CD4-positive, alpha-beta T cell treated with Interleukin-15 for 1 hour (primary cell): ENCODE results near the gene FOXP4.

Source experiments
- DNase-seq: peaks from one replicate; pipeline ENCODE4 v3.0.0-alpha.2; 2020

Gene FOXP4

GRCh38 chr6:41634657-41635056, 88.5 kb downstream of the FOXP4 start:
- DNase-seq: no peak

- no peak for DNase-seq
Observed at GRCh38 chr6:41635365-41635764, 89.2 kb downstream of the FOXP4 start.

DNA sequence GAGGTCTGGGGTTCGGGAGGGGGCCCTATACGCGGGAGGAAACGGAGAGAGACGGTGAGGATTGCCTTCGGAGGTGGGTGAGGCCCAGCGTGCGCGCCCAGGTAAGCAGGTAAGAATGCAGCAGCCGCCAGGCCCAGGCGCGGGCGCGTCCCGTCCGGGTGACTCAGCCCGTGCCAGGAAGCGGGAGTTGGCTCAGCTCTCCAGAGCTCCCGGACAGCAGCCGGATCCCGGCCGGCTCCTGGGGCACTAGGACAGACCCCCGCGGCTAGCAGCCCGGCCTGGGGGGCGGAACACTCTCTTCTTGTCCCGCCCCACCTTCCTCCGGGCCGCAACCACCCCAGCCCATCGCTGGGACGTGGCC, 90.6 kb downstream of the FOXP4 start:
- DNase-seq: no peak

DNA sequence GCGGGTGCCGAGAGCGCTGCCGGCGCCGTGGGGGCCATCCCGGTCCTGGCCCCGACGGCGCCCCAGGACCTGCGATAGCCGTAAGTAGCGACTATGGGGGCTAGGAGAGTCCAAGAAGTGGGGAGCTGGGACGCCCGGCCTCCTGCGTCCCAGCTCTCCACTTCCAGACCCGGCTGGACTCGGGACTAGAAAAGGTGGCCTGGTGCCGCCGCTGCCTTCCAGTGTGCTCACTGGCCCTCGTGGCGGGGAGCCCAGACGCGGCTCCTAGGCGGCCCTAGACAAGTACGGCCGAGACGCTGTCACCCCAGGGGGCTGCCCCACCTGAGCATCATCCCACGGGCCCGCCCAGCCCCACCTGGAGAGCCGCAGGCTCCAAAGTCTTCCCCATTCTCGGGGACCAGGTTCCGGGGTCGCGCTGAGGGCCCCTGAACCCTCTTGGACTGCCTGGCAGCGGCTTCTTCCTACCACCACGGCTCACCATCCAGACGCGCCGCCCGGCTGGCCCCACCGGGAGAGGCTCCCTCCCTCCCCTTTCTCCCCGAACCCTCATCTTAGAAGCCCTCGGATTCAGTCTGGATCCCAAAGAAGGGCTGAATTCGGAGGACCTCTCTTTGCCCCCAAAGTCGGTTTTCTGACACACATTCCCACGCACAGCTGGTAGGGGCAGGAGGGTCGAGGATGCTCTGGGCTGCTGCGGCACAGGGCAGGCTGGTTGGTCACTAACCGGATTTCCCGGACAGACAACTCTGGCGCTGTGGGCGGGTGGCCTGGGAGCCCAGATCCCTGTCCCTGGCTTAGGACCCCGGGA, 91.2 kb downstream of the FOXP4 start:
- DNase-seq: no peak

- DNase-seq: no peak
Observed at GRCh38 chr6:41638002-41638934, 92.1 kb downstream of the FOXP4 start, which contains the start of gene MDFI. TSS of gene MDFI (plus strand) at chr6:41638468. CDS start at chr6:41638750, 282 bp downstream.

DNA sequence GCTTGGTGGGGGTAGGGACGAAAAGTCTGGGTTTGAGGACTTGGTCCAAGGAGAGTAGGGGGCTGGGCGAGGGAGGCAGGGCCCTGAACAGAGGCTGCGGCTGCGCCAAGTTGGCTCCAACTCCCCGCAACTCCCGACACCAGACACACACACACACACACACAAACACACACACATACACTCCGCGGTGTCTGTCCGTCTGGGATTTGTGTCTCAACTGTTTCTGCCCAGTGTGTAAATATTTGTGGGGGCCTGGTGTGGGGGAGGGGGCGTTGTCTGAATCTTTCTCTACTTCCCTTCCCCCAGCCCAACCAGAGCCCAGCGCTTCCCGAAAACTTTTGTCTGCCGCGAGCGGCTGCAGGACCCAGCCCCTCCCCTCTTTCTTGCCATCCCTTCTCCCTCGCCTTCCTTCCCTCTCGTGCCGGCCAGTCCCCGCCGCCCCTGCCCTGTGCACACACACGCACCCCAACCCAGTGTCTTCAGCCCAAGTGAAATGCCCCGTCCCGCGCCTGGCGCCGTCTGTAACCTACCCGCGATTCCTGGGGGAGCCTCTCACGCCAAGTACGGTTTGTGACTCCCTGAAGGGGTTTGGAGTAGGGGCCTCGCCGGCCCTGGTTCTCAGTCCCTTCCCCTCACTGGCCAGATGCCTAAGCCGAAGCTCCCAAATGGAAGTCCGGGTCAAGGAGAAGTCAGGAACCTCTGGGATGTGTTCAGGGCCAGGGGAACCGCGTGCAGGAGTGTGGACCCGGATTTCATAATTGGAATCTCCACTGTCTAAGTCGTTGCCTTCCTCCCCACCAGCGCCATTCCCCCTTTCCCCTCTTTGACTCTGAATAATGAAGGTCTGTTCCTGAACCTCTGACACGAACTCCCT, 93.0 kb downstream of the FOXP4 start:
- no peak for DNase-seq

GRCh38 chr6:41639809-41640371, 93.7 kb downstream of the FOXP4 start:
- DNase-seq: no peak

- DNase-seq: no peak
Observed at GRCh38 chr6:41640426-41640825, 94.2 kb downstream of the FOXP4 start.

- DNase-seq: no peak
Observed at GRCh38 chr6:41641352-41641925, 95.3 kb downstream of the FOXP4 start.

GRCh38 chr6:41642090-41642959, 96.1 kb downstream of the FOXP4 start:
- no peak for DNase-seq

DNA sequence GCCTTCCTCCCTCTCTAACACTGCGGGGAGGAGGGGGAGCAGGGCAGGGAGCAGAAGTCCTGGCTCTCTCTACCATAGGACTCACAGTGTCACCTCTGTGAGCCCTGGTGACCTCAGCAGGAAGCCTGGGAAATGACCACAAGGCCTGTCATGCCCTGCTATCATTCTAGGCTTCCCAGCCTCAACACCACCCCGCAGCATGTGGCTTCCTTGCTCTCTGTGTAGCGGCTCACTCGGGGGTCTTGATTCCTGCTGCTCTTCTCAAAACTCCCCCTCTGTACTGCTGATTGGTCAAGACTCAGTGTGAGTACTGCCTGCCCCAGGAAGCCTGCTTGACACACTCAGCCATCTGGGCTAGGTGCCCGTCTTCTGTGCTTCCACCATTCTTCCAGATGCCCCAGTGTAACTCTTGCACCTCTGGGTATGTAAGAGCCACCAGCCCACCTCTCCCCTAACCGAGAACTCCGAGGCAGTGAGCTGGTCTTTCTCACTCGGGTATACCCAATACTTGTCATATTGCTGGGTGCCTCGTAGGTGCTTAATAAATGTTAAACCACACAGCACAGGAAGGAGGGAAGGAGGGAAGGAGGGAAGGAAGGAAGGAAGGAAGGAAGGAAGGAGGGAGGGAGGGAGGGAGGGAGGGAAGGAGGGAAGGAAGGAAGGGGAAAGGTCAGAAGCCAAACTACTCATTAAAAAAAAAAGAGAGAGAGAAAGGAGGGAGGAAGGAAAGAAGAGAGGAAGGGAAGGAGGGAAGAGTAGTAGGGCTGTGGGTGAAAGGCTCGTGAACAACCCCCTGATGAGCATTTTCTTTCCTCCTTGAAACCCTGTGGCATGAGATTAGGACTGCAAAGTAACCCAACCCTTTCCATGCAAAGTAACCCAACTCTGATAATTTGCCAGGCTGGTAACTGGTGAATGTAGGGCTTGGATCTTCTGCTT, 97.0 kb downstream of the FOXP4 start:
- DNase-seq: no peak

DNA sequence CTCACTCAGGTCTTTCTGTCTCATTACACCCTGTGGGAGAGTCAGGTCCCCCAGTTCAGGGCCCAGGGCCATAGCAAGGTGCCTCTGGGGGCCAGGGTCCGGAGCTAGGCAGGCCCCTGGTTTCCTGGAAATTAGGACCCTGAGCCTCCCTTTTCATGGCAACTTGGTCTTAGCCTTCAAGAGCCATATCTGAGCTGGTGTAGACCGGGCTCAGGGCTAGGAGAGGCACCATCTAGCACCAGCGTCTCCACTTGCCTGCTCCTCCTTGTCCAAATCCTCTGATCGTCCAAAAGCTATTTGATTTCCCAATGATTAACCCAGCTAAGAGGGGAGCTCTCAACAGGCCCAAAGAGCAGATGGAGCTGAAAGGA, 97.7 kb downstream of the FOXP4 start:
- DNase-seq: no peak

DNA sequence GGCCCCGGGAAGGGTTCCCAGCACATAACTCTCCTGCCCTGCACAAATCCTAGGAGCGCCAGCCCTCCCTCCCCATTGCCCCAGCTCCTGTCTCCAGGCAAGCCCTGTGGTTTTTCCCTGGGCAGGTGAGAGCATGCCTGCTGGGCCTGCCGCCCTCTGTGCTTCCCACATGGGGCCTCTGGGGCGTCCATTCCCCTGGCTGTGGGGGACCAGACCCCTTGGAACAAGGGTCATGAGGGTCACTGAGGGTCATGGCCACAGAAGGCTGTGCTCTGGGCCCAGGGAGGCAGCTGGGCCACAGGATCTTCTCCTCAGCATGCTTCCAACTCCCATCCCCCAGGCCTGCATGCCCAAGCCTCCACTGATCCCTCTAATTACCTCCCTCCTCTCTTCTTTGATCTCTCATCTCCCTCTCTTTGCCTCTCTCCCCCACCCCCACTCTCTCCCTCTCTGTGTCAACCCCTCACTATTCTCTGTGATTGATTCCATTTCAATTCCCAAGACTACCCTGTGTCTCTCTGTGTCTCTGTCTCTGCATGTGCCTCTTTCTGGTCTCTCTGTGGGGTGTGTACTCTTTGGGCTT, 98.2 kb downstream of the FOXP4 start:
- DNase-seq: no peak

DNA sequence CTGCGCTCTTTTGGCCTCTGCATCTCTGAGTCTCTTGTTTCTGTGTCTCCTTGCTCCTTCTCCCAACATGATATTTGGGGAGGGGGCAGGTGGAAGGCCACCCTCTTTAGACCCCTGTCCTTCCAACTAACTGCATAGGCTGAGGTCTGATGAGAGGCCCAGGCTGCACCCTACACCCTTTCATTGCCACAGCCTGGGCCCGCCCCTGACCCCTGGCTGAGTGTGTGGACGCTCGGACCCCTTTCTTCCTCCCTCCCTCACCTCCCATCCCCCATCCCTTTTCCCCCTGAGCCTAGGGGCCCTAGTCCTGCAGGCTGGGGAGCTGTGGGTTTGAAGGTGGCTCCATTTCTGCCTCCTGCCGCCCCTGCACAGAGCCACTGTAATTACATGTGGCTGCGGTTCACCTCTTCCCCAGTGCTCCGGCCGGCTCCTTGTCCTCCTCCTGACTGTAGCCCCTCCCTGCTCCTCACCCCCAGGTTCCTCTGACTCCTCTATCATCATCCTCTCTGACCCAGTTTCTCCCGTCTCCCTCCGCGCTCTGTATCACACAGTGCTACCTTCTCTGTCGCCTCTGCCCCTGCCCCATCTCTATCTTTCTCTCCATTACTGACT, 98.9 kb downstream of the FOXP4 start:
- DNase-seq: no peak

DNA sequence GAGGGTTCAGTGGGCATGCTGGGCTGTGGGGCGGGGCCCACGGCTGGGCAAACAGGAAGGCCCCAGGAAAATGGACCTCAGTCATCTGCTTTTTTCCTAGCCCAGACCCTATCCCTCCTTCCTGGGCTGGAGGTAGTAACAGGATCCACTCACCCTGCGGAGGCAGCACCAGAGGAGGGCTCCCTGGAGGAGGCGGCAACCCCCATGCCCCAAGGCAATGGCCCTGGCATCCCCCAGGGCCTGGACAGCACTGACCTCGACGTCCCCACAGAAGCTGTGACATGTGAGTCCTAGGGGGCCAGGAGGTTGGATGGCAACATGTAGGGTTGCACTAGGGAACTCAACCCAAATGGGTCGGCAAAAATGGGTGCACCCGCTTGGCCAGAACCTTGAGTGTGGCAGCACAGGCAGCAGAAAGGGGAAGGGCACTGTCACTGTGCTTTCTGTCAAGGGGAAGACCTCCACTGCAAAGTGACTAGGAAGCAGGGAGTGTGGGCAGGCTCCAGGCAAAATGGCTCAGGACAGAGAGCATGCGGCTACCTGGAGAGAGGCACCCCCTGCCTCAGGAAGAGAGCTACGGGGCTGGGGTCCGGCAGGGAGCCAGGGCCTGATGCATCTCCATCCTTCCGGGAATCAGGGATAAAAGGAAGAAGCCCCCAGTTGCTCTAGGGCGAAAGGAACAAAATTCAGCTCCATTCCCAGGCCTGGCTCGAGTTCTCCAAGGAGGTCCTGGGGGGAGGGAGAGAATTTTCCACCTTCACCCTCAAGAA, 100.0 kb downstream of the FOXP4 start:
- no peak for DNase-seq

- DNase-seq: no peak
Observed at GRCh38 chr6:41647061-41647511, 100.9 kb downstream of the FOXP4 start.

GRCh38 chr6:41648070-41648585, 101.9 kb downstream of the FOXP4 start:
- DNase-seq: no peak

DNA sequence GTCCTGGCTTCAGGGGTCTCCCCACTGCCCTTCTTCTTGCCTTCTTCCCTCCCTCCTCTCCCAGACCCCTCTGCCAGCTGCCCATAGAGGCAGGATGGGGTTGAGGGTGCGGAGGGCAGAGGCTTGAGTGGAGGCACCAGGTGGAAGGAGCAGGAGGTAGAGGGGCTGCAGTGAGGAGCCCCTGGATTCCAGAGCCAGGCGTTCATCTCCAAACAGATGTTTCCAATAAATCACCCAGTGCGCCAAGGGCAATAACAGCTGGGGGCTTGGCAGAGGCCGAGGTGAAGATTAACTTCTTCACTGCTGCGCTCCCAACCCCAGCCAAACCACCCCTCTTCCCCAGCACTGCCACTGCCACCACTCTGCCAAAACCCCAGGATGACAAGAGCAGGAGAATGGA, 102.7 kb downstream of the FOXP4 start:
- DNase-seq: no peak
